Measurements from ENCODE around the gene MMD2.

MMD2 gene

DNA sequence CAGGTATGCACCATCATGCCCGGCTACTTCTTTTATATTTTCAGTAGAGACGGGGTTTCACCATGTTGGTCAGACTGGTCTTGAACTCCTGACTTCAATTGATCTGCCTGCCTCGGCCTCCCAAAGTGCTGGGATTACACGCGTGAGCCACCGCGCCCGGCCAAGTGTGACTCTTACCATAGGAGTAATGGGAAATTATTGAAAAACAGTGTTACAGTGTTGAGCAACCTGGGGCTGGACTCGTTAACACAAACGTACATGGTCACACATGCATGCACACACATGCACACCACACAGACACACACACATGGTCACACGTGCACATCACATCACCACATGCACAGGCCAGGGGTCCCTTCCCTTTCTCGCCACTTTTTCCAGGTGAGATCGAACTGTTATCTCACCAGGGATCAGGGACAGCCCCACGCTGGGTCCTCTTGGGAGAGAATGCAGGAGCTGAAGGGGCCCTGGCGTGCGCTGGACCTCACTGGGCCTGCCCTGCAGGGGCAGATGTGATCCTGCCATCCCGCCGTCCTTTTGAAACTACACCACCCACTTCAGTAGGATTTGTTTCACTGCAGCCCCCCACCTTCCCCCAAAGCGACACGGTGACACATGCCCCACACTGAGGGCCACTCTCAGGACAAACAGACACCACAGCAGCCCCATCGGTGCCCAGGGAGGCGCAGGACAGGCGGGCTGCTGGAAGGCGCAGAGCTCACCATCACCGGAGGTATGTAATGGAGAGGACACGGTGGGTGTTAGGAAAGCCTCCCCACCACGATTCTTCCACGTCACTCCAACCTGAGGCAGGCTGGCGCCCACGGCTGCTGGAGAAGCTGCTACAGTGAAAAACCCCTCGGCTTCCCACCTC, 85.7 kb downstream of the MMD2 start:
- no peaks in the 10 kb centered on the region for H3K79me2 ChIP-seq (ENCODE audit: control insufficient read depth, low read length)
- H3K4me3 ChIP-seq (ENCODE audit: low read length) = no peak overlapping the region
- H4K20me1 ChIP-seq (ENCODE audit: control insufficient read depth, insufficient read depth, low read depth, low read length) = no peaks in the 10 kb centered on the region
- no peaks in the 10 kb centered on the region for H3F3A ChIP-seq (ENCODE audit: control insufficient read depth, insufficient read depth)
- no peaks in the 10 kb centered on the region for H3K36me3 ChIP-seq (ENCODE audit: control insufficient read depth, low read length)
- H3K4me2 ChIP-seq (ENCODE audit: low read length) = no peak overlapping the region
- no peaks in the 10 kb centered on the region for H3K9me2 ChIP-seq (replicated peaks; ENCODE audit: control insufficient read depth, low read length)
- no peak overlapping the region for H3K27ac ChIP-seq (ENCODE audit: low read depth, low read length)
- H3K4me1 ChIP-seq (ENCODE audit: control insufficient read depth, low read length) = no peaks in the 10 kb centered on the region
- TF ChIP-seq EZH2phosphoT487 (IDR thresholded peaks at IDR 0.05; ENCODE audit: borderline replicate concordance, low read length) = no peak
- TF ChIP-seq, protein P1, sequence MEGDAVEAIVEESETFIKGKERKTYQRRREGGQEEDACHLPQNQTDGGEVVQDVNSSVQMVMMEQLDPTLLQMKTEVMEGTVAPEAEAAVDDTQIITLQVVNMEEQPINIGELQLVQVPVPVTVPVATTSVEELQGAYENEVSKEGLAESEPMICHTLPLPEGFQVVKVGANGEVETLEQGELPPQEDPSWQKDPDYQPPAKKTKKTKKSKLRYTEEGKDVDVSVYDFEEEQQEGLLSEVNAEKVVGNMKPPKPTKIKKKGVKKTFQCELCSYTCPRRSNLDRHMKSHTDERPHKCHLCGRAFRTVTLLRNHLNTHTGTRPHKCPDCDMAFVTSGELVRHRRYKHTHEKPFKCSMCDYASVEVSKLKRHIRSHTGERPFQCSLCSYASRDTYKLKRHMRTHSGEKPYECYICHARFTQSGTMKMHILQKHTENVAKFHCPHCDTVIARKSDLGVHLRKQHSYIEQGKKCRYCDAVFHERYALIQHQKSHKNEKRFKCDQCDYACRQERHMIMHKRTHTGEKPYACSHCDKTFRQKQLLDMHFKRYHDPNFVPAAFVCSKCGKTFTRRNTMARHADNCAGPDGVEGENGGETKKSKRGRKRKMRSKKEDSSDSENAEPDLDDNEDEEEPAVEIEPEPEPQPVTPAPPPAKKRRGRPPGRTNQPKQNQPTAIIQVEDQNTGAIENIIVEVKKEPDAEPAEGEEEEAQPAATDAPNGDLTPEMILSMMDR (IDR thresholded peaks at IDR 0.05; ENCODE audit: low read depth, low read length, poor library complexity, severe bottlenecking) = no peak
- no peaks in the 10 kb centered on the region for H3K27me3 ChIP-seq (ENCODE audit: control insufficient read depth, low read length)
- H3K9me3 ChIP-seq (ENCODE audit: control insufficient read depth, insufficient read depth, low read length) = no peaks in the 10 kb centered on the region

DNA sequence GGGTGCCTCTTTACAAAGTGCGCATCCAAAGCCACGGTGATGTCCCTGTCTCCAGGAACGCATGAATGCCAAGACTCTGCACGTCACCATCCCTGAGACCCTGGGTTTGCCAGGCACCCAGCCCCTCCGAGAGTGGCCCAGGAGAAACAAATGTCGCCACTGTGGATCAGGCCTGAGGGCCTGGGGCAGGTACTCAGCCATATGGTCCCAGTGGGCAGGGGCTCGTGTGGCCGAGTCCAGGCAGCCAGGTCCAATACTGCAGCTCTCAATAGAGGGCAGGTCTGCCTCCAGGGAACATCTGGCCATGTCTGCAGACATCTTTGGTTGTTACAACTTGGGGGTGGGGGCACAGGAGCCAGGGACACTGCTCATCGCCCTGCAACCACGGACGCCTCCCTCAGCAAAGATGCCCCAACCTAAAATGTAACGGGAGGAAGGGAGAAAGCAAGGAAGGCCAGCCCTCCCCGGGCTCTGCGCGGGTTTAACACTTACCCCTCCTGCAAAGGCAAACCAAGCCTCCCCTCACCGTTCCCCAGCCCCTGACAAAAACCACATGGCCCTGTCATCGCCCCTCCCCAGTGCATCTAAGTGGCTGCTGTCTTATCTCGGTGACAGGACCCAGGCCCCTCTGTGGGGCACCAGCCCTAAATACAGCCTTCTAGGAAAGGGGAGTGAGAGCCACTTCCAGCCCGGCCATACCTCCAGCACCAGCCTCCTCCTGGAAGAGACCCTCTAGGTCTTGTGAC, 86.9 kb downstream of the MMD2 start:
- TF ChIP-seq EZH2phosphoT487 (IDR thresholded peaks at IDR 0.05; ENCODE audit: borderline replicate concordance, low read length) = no peak
- TF ChIP-seq, protein P1 (IDR thresholded peaks at IDR 0.05; ENCODE audit: low read depth, low read length, poor library complexity, severe bottlenecking) = no peak
- no peak overlapping the region for H3K4me3 ChIP-seq (ENCODE audit: low read length)
- no peaks in the 10 kb centered on the region for H4K20me1 ChIP-seq (ENCODE audit: control insufficient read depth, insufficient read depth, low read depth, low read length)
- no peak overlapping the region for H3K4me2 ChIP-seq (ENCODE audit: low read length)
- no peaks in the 10 kb centered on the region for H3K36me3 ChIP-seq (ENCODE audit: control insufficient read depth, low read length)
- no peak overlapping the region for H3K27ac ChIP-seq (ENCODE audit: low read depth, low read length)
- H3F3A ChIP-seq (ENCODE audit: control insufficient read depth, insufficient read depth) = no peaks in the 10 kb centered on the region
- no peaks in the 10 kb centered on the region for H3K4me1 ChIP-seq (ENCODE audit: control insufficient read depth, low read length)
- H3K9me2 ChIP-seq (replicated peaks; ENCODE audit: control insufficient read depth, low read length) = no peaks in the 10 kb centered on the region
- no peaks in the 10 kb centered on the region for H3K79me2 ChIP-seq (ENCODE audit: control insufficient read depth, low read length)
- no peaks in the 10 kb centered on the region for H3K27me3 ChIP-seq (ENCODE audit: control insufficient read depth, low read length)
- H3K9me3 ChIP-seq (ENCODE audit: control insufficient read depth, insufficient read depth, low read length) = no peaks in the 10 kb centered on the region

DNA sequence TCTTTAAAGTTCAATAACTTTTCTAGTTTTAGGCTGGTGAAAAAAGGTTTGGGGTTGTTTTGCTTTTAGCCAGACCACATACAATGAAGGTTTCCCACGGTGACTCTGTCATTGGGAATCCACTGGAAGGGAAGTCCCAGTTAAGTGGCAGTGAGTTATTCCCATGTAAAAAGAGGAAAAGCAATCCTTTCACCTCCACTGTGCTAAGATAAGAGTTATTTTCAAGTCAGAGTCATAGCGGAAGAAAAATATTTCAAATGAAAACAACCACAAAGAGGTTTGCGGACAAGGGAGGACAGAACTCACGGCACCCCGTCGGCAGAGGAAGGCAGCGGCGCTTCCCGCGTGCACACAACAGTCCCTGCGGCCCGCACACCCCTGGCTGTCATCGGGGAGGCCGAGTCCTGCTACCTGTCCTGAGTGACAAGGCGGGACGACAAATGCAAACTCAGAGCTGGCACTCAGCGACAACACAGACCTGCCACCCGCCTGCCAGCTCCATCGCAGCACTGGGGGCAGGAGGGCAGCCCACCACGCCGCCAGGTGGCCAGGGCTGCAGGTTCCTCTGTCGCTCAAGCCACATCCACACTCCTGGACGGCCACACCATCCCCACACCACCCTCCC, 87.8 kb downstream of the MMD2 start:
- Histone ChIP-seq H3K4me2 (ENCODE audit: low read length) (no peak overlapping the region), H3K4me3 (ENCODE audit: low read length) (no peak overlapping the region), H3K36me3 (ENCODE audit: control insufficient read depth, low read length) (no peaks in the 10 kb centered on the region), H3K9me2 (replicated peaks; ENCODE audit: control insufficient read depth, low read length) (no peaks in the 10 kb centered on the region), H3K27ac (ENCODE audit: low read depth, low read length) (no peak overlapping the region), H4K20me1 (ENCODE audit: control insufficient read depth, insufficient read depth, low read depth, low read length) (no peaks in the 10 kb centered on the region), H3K9me3 (ENCODE audit: control insufficient read depth, insufficient read depth, low read length) (no peaks in the 10 kb centered on the region), H3K4me1 (ENCODE audit: control insufficient read depth, low read length) (no peaks in the 10 kb centered on the region), H3K79me2 (ENCODE audit: control insufficient read depth, low read length) (no peaks in the 10 kb centered on the region), H3K27me3 (ENCODE audit: control insufficient read depth, low read length) (no peaks in the 10 kb centered on the region), H3F3A (ENCODE audit: control insufficient read depth, insufficient read depth) (no peaks in the 10 kb centered on the region)
- TF ChIP-seq, protein P1 (IDR thresholded peaks at IDR 0.05; ENCODE audit: low read depth, low read length, poor library complexity, severe bottlenecking) = no peak
- no peak for TF ChIP-seq EZH2phosphoT487 (IDR thresholded peaks at IDR 0.05; ENCODE audit: borderline replicate concordance, low read length)
